ENCODE measurements around the gene RBM24. TPM values are rescaled to one million over a fixed set of nuclear protein-coding genes. Genes with fewer than 3 reads are reported as not detected.

The RBM24 gene
- total RNA-seq, 1 experiment from 2014 or later = 3.3 TPM

- intact Hi-C loops (cut with micrococcal nuclease) = no loop called here
- Histone ChIP-seq H3K27me3 (ENCODE audit: insufficient read depth, low read length) (no peaks in the 10 kb centered on the region), H3K4me2 (ENCODE audit: low read length) (no peak overlapping the region), H3K79me2 (ENCODE audit: insufficient read depth, low read length) (no peaks in the 10 kb centered on the region), H3K9me3 (ENCODE audit: control insufficient read depth in 1 of 2, insufficient read depth in 1 of 2, low read depth in 1 of 2, low read length in 2 of 2) (no peaks in the 10 kb centered on the region), H3K9ac (ENCODE audit: low read length) (no peak overlapping the region), H2AFZ (ENCODE audit: low read depth, low read length, poor library complexity, severe bottlenecking) (no peak overlapping the region), H3K4me3 (replicated peaks in 1 of 2; ENCODE audit: low read depth in 1 of 2, low read length in 2 of 2) (no peak overlapping the region), H3K4me1 (ENCODE audit: control insufficient read depth in 1 of 2, insufficient read depth in 2 of 2, low read length in 2 of 2) (no peaks in the 10 kb centered on the region), H3K27ac (ENCODE audit: low read depth, low read length) (no peak overlapping the region), H4K20me1 (ENCODE audit: insufficient read depth) (no peaks in the 10 kb centered on the region), H3K9me2 (ENCODE audit: insufficient read depth) (no peaks in the 10 kb centered on the region; the same call in 1 of the 2 replicates), H3K36me3 (ENCODE audit: control insufficient read depth in 1 of 2, insufficient read depth in 2 of 2, low read length in 2 of 2) (no peaks in the 10 kb centered on the region)
- RAD21 ChIA-PET (ENCODE audit: low non-redundant PET in 1 of 2, low total read pairs in 2 of 2, uncharacterized antibody in 2 of 2, unreplicated experiment in 2 of 2) = no interaction called here
- no peak for ATAC-seq
- BruUV-seq (replicated peaks) = no TSS peak
- TF ChIP-seq REST (IDR thresholded peaks at IDR 0.05; ENCODE audit: low read depth) = no peak
- no peak for TF ChIP-seq CBX3 (IDR thresholded peaks at IDR 0.05; ENCODE audit: low read depth)
- TF ChIP-seq ZNF274 (IDR thresholded peaks at IDR 0.05; ENCODE audit: low read depth, low read length) = no peak
- no peak for TF ChIP-seq ZFX (IDR thresholded peaks at IDR 0.05)
- no peak for DNase-seq (ENCODE audit: low read depth, low spot score)
- POLR2A ChIA-PET = no interaction called here
- CTCF ChIA-PET = no interaction called here
Observed at GRCh38 chr6:17251953-17252352, 29.2 kb upstream of the RBM24 start.

GRCh38 chr6:17258749-17259148 is 22.4 kb upstream of the RBM24 start:
- ChIA-PET POLR2A (no interaction called here), CTCF (no interaction called here), RAD21 (ENCODE audit: low non-redundant PET in 1 of 2, low total read pairs in 2 of 2, uncharacterized antibody in 2 of 2, unreplicated experiment in 2 of 2) (no interaction called here)
- Histone ChIP-seq H3K36me3 (ENCODE audit: control insufficient read depth in 1 of 2, insufficient read depth in 2 of 2, low read length in 2 of 2) (no peaks in the 10 kb centered on the region), H3K9me2 (ENCODE audit: insufficient read depth) (no peaks in the 10 kb centered on the region), H3K4me2 (ENCODE audit: low read length) (no peak overlapping the region), H3K4me1 (ENCODE audit: control insufficient read depth in 1 of 2, insufficient read depth in 2 of 2, low read length in 2 of 2) (no peaks in the 10 kb centered on the region), H3K9ac (ENCODE audit: low read length) (no peak overlapping the region), H3K27ac (ENCODE audit: low read depth, low read length) (no peak overlapping the region), H2AFZ (ENCODE audit: low read depth, low read length, poor library complexity, severe bottlenecking) (no peak overlapping the region), H3K79me2 (ENCODE audit: insufficient read depth, low read length) (no peaks in the 10 kb centered on the region), H3K9me3 (ENCODE audit: control insufficient read depth in 1 of 2, insufficient read depth in 1 of 2, low read depth in 1 of 2, low read length in 2 of 2) (no peaks in the 10 kb centered on the region), H3K4me3 (replicated peaks in 1 of 2; ENCODE audit: low read depth in 1 of 2, low read length in 2 of 2) (no peak overlapping the region), H3K27me3 (ENCODE audit: insufficient read depth, low read length) (no peaks in the 10 kb centered on the region), H4K20me1 (ENCODE audit: insufficient read depth) (no peaks in the 10 kb centered on the region)
- intact Hi-C loops (cut with micrococcal nuclease) = no loop called here
- DNase-seq (ENCODE audit: low read depth, low spot score) (no peak), ATAC-seq (no peak)
- BruUV-seq (replicated peaks) = no TSS peak
- TF ChIP-seq CTCF (IDR thresholded peaks at IDR 0.05 in 2 of 3, conservative IDR thresholded peaks at IDR 0.05 in 1 of 3; ENCODE audit: borderline replicate concordance in 1 of 3, insufficient read depth in 1 of 3, low read depth in 2 of 3, low read length in 2 of 3) (no peak), SIN3A (IDR thresholded peaks at IDR 0.05; ENCODE audit: low read depth) (no peak), MAX (IDR thresholded peaks at IDR 0.05) (no peak), YY1 (IDR thresholded peaks at IDR 0.05; ENCODE audit: extremely low read depth, insufficient replicate concordance, low read depth, low read length) (no peak), JUND (IDR thresholded peaks at IDR 0.05) (no peak), TCF7L2 (IDR thresholded peaks at IDR 0.05; ENCODE audit: borderline replicate concordance, extremely low read depth, insufficient read depth, insufficient read length) (no peak), REST (IDR thresholded peaks at IDR 0.05; ENCODE audit: low read depth) (no peak), CBX3 (IDR thresholded peaks at IDR 0.05; ENCODE audit: low read depth) (no peak), SP1 (IDR thresholded peaks at IDR 0.05; ENCODE audit: low read depth) (no peak)

Measured in HCT116 (cell line).